ENCODE results near the gene CENPV. TPM values are rescaled to one million over a fixed set of nuclear protein-coding genes. Genes with fewer than 3 reads are reported as not detected.
"Not testable (repeated sequence)": the region's sequence is repeated elsewhere in the genome, so short reads cannot be mapped to it uniquely, and the experiment has no call there.

Gene CENPV
- 10 to 100 TPM; 48.5 to 54.9 TPM for total RNA-seq

DNA sequence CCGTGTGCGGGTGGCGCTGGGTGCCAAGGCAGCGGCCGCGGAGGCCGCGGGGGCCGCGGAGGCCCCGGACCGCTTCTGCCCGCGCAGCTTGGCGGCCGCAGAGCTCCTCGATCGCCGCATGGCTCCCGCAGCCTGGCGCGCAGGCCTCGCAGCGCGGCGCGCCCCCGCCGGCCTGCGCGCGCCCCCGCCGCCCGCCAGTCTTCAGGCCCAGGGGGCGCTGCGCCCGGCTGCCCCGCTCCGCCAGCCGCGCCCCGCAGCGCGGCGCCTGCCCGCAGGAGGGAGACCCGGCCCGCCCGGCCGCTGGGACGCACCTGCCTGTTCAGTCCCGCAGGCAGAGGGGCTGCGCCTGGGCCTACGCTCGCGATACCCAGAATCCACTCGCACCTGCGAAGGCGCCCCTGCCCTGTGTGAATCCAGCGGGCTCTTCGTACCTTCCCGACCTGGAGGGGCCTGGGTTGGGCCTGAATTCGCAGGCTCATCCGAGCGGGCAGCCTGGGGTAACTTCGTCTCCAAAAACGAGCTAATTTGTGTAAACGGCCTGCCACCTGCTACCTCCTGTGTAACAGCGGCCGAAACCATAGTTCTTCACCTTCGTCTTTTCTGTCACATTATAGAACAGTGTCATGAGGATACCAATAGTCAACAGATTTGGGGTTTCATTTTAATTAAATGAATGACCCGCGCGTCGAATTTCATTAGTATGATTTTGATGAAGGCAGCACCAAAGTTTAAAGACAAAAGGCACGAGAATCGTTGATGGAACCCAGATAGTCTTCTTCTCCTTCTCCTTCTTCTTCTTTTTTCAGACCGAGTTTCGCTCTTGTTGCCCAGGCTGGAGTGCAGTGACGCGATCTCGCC is at the start of gene CENPV:
Gene CENPV (minus strand): TSS at position 153 of the 858 bp plus-strand sequence. CDS start 33 bp downstream, at position 120.
- H3K27ac Mint-ChIP-seq: peak within 1 kb of the TSS; percentile 68
- DNase-seq: peak; percentile 76 to 78
- H3K36me3 Mint-ChIP-seq (ENCODE audit: insufficient read depth in 2 of 2): peaks cover 0 to 2% of the 10 kb centered on the region in 2 donors

DNA sequence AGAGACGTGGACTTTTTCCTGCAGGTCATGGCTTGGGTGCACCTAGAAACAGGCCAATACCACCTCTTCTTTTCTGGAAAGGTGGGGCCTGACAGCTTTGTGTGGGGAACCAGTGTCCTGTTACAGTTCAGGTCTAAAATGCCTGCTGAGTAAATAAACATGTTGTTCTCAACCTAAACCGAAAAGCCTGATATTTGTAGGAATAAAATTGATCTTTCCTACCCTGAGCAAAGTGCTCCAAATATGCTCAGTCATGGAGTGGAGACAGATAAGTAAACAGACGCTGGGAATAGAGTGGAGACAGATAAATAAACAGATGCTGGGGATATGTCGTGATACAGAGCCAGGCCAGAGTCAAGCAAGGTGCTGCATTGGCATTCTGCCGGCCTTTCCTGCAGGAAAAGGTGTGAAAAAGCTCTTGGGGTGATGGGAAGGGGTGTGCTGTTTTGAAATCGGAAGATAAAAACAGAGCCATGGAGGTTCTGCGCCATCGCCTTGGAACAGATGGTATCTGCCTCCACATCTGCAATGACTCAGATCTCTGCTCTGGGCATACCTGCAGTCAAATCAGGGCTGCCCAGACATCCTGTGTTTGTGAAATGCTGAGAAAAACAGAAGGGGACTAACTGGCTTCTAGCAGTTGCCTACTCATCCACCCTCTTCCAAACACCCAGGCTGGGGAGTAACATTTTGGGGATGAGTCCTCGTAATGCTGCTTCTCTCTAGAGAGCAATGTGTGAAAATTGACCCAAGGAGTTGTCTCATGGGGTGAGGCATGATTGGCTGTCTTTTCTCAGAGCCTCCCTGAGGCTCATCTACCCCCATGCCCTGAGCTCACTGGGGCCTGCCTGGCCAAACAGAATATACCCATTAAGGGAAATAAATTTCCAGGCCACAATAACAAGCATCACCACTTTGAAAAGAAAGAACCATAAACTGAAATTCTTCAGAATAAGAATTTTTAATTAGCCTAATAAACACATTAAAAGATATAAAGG is 45.3 kb upstream of the CENPV start:
- no peaks in the 10 kb centered on the region for H3K9me3 Mint-ChIP-seq
- peaks cover 11% of the 10 kb centered on the region for H3K4me1 Mint-ChIP-seq (ENCODE audit: low read depth)
- peak overlapping the region; percentile 7 for H3K27ac Mint-ChIP-seq
- peak in 1 of 2 donors; percentile 46 for DNase-seq
- H3K4me3 Mint-ChIP-seq: peak overlapping the region; percentile 10 to 37
- ATAC-seq (replicated peaks in 1 of 2): peak; percentile 97 to 98
- H3K36me3 Mint-ChIP-seq (ENCODE audit: insufficient read depth in 2 of 2): no peaks in the 10 kb centered on the region
- peaks cover 6% of the 10 kb centered on the region for H3K27me3 Mint-ChIP-seq (ENCODE audit: low read depth)

More for the DNA sequence above, at the start of gene CENPV:
- ATAC-seq (replicated peaks in 1 of 2): peak; percentile 86 to 89
- H3K4me3 Mint-ChIP-seq: peak within 1 kb of the TSS; percentile 93 to 95
- peaks cover 7% of the 10 kb centered on the region for H3K27me3 Mint-ChIP-seq (ENCODE audit: low read depth)
- H3K9me3 Mint-ChIP-seq: no peaks in the 10 kb centered on the region
- peaks cover 38% of the 10 kb centered on the region for H3K4me1 Mint-ChIP-seq (ENCODE audit: low read depth)

- ATAC-seq (replicated peaks in 1 of 2); H3K9me3 Mint-ChIP-seq; H3K27ac Mint-ChIP-seq; DNase-seq; H3K4me3 Mint-ChIP-seq; H3K27me3 Mint-ChIP-seq (ENCODE audit: low read depth); H3K36me3 Mint-ChIP-seq (ENCODE audit: insufficient read depth in 2 of 2): not testable (repeated sequence)
- peaks cover 11% of the 10 kb centered on the region for H3K4me1 Mint-ChIP-seq (ENCODE audit: low read depth)
Measured at GRCh38 chr17:16396693-16397092, 43.4 kb upstream of the CENPV start.

DNA sequence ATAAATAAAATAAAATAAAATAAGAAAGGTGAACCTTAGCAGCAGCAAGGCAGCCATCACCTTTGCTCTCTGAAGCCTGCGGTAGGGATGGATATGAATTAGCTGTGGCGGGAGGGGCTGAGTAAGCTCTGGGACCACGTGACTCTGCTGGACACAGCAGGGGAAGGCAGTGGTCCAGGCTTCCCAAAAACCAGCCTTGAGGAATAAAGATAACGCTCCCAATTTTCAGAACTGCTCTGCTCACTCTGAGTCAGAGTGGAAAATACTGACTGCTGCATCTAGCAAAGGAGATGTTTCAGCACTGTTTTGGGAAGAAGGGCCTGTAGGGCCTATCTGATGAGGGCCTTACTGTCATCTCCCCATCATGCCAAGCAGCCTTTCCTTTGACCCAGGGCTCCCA is 42.6 kb upstream of the CENPV start:
- not testable (repeated sequence) for ATAC-seq (replicated peaks in 1 of 2); H3K4me3 Mint-ChIP-seq; DNase-seq; H3K9me3 Mint-ChIP-seq; H3K27ac Mint-ChIP-seq; H3K36me3 Mint-ChIP-seq (ENCODE audit: insufficient read depth in 2 of 2); H3K27me3 Mint-ChIP-seq (ENCODE audit: low read depth)
- H3K4me1 Mint-ChIP-seq (ENCODE audit: low read depth): peaks cover 11% of the 10 kb centered on the region

- not testable (repeated sequence) for H3K27ac Mint-ChIP-seq; ATAC-seq (replicated peaks in 1 of 2); H3K4me1 Mint-ChIP-seq (ENCODE audit: low read depth); DNase-seq; H3K4me3 Mint-ChIP-seq; H3K27me3 Mint-ChIP-seq (ENCODE audit: low read depth); H3K9me3 Mint-ChIP-seq; H3K36me3 Mint-ChIP-seq (ENCODE audit: insufficient read depth in 2 of 2)
Measured at GRCh38 chr17:16392491-16392890, 39.2 kb upstream of the CENPV start.

- Mint-ChIP-seq H3K27ac (no peak overlapping the region), H3K27me3 (ENCODE audit: low read depth) (no peaks in the 10 kb centered on the region), H3K36me3 (ENCODE audit: insufficient read depth in 2 of 2) (no peaks in the 10 kb centered on the region), H3K4me1 (ENCODE audit: low read depth) (peaks cover 12% of the 10 kb centered on the region), H3K4me3 (no peak overlapping the region), H3K9me3 (no peaks in the 10 kb centered on the region)
- no peak for ATAC-seq (replicated peaks in 1 of 2)
- DNase-seq: no peak
Measured at GRCh38 chr17:16391451-16391850, 38.2 kb upstream of the CENPV start.

DNA sequence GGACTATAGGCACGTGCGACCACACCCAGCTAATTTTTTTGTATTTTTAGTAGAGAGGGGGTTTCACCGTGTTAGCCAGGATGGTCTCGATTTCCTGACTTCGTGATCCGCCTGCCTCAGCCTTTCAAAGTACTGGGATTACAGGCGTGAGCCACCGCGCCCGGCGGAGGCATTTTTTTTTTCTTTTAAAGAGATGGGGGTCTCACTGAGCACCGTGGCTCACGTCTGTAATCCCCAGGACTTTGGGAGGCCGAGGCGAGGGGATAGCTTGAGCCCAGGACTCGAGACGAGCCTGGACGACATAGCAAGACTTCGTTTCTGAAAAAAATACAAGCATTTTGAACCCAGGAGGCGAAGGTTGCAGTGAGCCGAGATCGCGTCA is 32.8 kb upstream of the CENPV start:
- peaks cover 18 to 23% of the 10 kb centered on the region in 2 donors for H3K36me3 Mint-ChIP-seq (ENCODE audit: insufficient read depth in 2 of 2)
- DNase-seq; H3K27me3 Mint-ChIP-seq (ENCODE audit: low read depth); H3K27ac Mint-ChIP-seq; H3K9me3 Mint-ChIP-seq; ATAC-seq (replicated peaks in 1 of 2): not testable (repeated sequence)
- H3K4me1 Mint-ChIP-seq (ENCODE audit: low read depth): peaks cover 54% of the 10 kb centered on the region
- H3K4me3 Mint-ChIP-seq: peak overlapping the region; percentile 92 to 96

DNA sequence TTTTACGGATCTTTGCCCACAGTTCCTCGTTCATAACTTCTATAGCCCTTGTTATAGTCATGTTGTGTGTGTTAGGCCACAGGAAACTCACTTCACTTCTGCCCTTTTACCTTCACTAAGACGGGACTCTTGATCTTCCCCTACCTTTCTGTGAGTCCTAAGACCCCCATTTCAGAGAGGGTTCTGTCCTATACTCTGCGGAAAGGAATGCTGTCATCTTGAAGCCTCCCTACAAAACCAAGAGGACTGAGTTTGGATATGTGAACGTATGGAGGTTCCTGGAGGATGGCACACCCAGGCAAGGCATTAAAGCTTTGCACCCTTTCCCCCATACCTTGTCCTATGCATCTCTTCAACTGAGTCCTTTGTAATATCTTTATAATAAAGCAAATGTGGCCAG is 31.3 kb upstream of the CENPV start:
- no peak for ATAC-seq (replicated peaks in 1 of 2)
- Mint-ChIP-seq H3K9me3 (no peaks in the 10 kb centered on the region), H3K27me3 (ENCODE audit: low read depth) (no peaks in the 10 kb centered on the region), H3K27ac (no peak overlapping the region), H3K4me1 (ENCODE audit: low read depth) (peaks cover 60% of the 10 kb centered on the region), H3K4me3 (peak overlapping the region; percentile 3 to 98), H3K36me3 (ENCODE audit: insufficient read depth in 2 of 2) (peaks cover 18 to 23% of the 10 kb centered on the region in 2 donors)
- no peak for DNase-seq

DNA sequence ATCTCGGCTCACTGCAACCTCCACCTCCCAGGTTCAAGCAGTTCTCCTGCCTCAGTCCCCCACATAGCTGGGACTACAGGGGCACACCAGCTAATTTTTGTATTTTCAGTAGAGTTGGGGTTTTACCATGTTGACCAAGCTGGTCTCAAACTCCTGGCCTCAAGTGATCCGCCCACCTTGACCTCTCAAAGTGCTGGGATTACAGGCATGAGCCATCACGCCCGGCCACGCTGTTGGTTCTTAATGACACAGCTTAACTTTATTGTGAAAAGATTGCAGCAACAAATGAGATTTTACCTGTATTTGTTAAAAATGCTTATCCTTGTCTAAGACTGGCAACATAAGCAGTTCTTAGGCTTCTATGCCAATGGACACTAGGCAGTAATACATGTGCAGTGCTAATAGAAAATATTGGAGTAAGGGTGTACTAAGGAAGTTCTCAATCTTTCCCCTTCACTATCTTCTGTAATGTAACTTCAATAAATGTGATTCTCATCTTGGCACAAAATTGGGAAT is 30.6 kb upstream of the CENPV start:
- H3K27ac Mint-ChIP-seq: peak overlapping the region; percentile 43
- H3K4me3 Mint-ChIP-seq: peak overlapping the region; percentile 38 to 98
- H3K27me3 Mint-ChIP-seq (ENCODE audit: low read depth): no peaks in the 10 kb centered on the region
- ATAC-seq (replicated peaks in 1 of 2) (no peak), DNase-seq (peak in 1 of 2 donors; percentile 14)
- H3K9me3 Mint-ChIP-seq: no peaks in the 10 kb centered on the region
- H3K36me3 Mint-ChIP-seq (ENCODE audit: insufficient read depth in 2 of 2): peaks cover 18 to 23% of the 10 kb centered on the region in 2 donors
- peaks cover 60% of the 10 kb centered on the region for H3K4me1 Mint-ChIP-seq (ENCODE audit: low read depth)

DNA sequence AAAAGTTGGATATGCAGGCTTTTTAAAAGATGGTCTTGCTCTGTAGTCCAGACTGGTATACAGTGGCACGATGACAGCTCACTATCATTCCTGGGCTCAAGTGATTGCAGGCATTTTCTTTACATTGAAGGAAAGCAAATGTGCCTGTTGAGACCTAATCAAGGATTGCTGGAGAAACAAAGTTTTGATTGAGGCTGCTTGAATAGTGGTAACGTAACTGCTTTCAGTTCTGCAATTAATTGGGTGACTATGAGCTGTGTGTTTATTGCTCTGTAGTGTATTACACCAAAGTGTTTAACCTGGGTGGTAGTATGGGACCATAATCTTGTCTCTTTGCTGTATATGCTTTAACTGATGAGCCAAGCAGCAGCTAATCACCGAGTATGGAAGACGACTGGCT is 29.9 kb upstream of the CENPV start:
- H3K9me3 Mint-ChIP-seq: no peaks in the 10 kb centered on the region
- peaks cover 60% of the 10 kb centered on the region for H3K4me1 Mint-ChIP-seq (ENCODE audit: low read depth)
- DNase-seq (no peak), ATAC-seq (replicated peaks in 1 of 2) (no peak)
- peaks cover 18 to 23% of the 10 kb centered on the region in 2 donors for H3K36me3 Mint-ChIP-seq (ENCODE audit: insufficient read depth in 2 of 2)
- H3K27ac Mint-ChIP-seq: peak overlapping the region; percentile 43
- peak overlapping the region; percentile 95 to 98 for H3K4me3 Mint-ChIP-seq
- H3K27me3 Mint-ChIP-seq (ENCODE audit: low read depth): no peaks in the 10 kb centered on the region

DNA sequence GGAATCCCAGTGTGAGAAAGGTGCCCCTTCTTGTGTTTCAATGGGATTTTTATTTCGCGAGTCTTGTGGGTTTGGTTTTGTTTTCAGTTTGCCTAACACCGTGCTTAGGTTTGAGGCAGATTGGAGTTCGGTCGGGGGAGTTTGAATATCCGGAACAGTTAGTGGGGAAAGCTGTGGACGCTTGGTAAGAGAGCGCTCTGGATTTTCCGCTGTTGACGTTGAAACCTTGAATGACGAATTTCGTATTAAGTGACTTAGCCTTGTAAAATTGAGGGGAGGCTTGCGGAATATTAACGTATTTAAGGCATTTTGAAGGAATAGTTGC is 28.2 kb upstream of the CENPV start:
- peaks cover 48% of the 10 kb centered on the region for H3K4me1 Mint-ChIP-seq (ENCODE audit: low read depth)
- peak overlapping the region; percentile 100 for H3K27ac Mint-ChIP-seq
- peak; percentile 13 to 19 for ATAC-seq (replicated peaks in 1 of 2)
- DNase-seq: no peak
- H3K9me3 Mint-ChIP-seq: no peaks in the 10 kb centered on the region
- peaks cover 18 to 23% of the 10 kb centered on the region in 2 donors for H3K36me3 Mint-ChIP-seq (ENCODE audit: insufficient read depth in 2 of 2)
- no peaks in the 10 kb centered on the region for H3K27me3 Mint-ChIP-seq (ENCODE audit: low read depth)
- H3K4me3 Mint-ChIP-seq: peak overlapping the region; percentile 95 to 98

- no peaks in the 10 kb centered on the region for H3K27me3 Mint-ChIP-seq (ENCODE audit: low read depth)
- peak; percentile 93 for ATAC-seq (replicated peaks in 1 of 2)
- peak within 1 kb of the TSS; percentile 100 for H3K27ac Mint-ChIP-seq
- peak within 1 kb of the TSS; percentile 95 to 98 for H3K4me3 Mint-ChIP-seq
- peak; percentile 93 to 96 for DNase-seq
- H3K4me1 Mint-ChIP-seq (ENCODE audit: low read depth): peaks cover 44% of the 10 kb centered on the region
- no peaks in the 10 kb centered on the region for H3K9me3 Mint-ChIP-seq
- H3K36me3 Mint-ChIP-seq (ENCODE audit: insufficient read depth in 2 of 2): peaks cover 18 to 23% of the 10 kb centered on the region in 2 donors
Measured at GRCh38 chr17:16380640-16381495, 27.6 kb upstream of the CENPV start, which contains the start of gene UBB. Gene UBB, plus strand, starts transcription at chr17:16381091. Its CDS starts 817 bp downstream, at chr17:16381908.

Measured in activated T-cell treated with anti-CD3 and anti-CD28 coated beads, Interleukin-2, amount 50 U/mL, for 72 hours (primary cell).